Uterus (tissue), 2 donors: ENCODE data around the gene PID1.

Experiments
- POLR2A ChIP-seq, 2 donors: fragments of 450-650 bp; IDR thresholded peaks; one replicate each; pipeline ENCODE4 v1.6.1; 2016; ENCODE audit warnings: antibody characterized with exemption in 2 of 2, mild to moderate bottlenecking in 1 of 2, moderate library complexity in 1 of 2
- TF ChIP-seq, protein P1 (sequence below), 4 experiments: fragments of 200-600 bp in 2 of 4; fragments of 450-650 bp in 2 of 4; sonication (generic) in 2 of 4; IDR thresholded peaks; one replicate each; pipeline ENCODE4 v1.5.1; 2016 to 2019; ENCODE audit warnings: antibody characterized with exemption in 4 of 4, mild to moderate bottlenecking in 2 of 4, moderate library complexity in 1 of 4

DNA sequence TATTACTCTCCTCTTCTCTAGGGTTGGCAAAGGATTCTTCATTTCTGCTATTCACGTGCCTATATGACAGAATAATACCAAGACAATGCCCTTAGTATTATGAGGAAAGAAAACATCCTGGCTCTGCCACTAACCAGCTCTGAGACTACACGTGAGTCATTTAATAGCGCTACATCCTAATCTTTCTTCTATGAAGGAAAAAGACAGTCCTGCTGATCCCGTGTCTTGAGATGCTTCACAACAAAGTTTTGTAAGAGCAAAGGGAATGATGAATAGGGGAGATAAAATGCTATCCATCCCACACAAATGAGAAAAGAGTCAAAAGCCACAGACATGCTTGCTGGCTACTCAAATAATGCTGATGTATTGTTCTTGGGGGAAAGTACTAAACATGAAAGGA is 152.8 kb downstream of the PID1 start:
- TF ChIP-seq, protein P1, sequence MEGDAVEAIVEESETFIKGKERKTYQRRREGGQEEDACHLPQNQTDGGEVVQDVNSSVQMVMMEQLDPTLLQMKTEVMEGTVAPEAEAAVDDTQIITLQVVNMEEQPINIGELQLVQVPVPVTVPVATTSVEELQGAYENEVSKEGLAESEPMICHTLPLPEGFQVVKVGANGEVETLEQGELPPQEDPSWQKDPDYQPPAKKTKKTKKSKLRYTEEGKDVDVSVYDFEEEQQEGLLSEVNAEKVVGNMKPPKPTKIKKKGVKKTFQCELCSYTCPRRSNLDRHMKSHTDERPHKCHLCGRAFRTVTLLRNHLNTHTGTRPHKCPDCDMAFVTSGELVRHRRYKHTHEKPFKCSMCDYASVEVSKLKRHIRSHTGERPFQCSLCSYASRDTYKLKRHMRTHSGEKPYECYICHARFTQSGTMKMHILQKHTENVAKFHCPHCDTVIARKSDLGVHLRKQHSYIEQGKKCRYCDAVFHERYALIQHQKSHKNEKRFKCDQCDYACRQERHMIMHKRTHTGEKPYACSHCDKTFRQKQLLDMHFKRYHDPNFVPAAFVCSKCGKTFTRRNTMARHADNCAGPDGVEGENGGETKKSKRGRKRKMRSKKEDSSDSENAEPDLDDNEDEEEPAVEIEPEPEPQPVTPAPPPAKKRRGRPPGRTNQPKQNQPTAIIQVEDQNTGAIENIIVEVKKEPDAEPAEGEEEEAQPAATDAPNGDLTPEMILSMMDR (IDR thresholded peaks at IDR 0.05): no peak
- TF ChIP-seq POLR2A (IDR thresholded peaks at IDR 0.05): no peak
